Measurements from ENCODE around the gene LGALS3.
"Not testable (repeated sequence)": the region's sequence is repeated elsewhere in the genome, so short reads cannot be mapped to it uniquely, and the experiment has no call there.

Gene LGALS3

DNA sequence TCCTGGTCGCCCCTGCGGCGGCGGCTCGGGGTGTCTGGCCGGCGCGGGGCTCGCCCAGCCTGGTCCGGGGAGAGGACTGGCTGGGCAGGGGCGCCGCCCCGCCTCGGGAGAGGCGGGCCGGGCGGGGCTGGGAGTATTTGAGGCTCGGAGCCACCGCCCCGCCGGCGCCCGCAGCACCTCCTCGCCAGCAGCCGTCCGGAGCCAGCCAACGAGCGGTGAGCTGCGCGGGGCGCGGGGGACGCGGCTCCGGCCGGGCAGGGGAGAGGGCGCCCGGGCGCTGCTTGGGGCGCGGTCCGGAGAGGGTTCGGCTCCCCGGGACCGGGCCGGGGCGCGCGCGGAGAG, at the start of gene LGALS3:
Gene LGALS3, plus strand, starts transcription at position 167 of the 342 bp plus-strand sequence. CDS start 8,122 bp downstream, outside the sequence.
- DNase-seq = no peak

DNA sequence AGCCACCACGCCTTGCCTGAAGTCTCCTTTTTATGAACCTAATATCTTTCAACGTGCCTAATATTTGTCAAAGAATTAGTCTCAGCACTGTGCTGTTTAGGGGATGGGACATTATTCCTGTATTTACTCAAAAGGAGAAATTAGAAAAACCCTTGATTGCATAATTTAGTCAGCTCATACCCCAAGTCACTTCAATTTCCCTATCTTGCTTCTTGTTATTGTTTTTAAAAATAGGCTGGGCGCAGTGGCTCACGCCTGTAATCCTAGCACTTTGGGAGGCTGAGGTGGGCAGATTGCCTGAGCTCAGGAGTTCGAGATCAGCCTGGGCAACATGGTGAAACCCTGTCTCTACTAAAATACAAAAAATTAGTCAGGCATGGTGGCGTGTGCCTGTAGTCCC, 49.1 kb upstream of the LGALS3 start:
- not testable (repeated sequence) for DNase-seq

DNA sequence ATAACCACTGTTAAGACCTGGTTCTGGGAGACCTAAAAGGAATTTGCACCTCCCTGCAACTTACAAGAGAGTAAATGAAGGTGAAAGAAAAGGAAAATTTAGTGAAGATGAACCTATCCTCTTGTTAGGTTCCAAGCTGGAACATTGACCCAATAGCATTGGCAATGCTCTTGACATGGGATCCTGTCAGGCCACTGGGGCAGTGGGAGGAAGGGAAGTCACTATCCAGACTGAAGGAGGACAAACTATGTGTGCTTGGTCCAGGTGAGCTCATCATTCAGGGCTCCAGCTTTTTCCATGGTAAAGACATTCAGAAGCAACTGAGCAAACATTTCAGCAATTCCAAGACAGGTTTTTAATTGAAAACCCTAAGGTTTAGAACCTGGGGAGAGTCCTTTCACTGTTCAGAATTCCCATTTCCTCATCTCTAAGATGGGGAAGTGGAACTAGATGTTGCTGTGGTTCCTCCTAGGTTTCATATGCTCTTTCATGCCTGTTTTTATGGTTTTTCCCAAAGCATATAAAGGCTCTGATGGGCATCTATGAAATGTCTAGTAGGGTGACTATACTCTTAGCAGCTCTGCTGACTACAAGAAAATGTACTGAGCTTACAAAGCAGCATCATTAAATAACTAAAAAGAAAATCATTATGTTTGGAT, 44.5 kb upstream of the LGALS3 start:
- DNase-seq = no peak

DNA sequence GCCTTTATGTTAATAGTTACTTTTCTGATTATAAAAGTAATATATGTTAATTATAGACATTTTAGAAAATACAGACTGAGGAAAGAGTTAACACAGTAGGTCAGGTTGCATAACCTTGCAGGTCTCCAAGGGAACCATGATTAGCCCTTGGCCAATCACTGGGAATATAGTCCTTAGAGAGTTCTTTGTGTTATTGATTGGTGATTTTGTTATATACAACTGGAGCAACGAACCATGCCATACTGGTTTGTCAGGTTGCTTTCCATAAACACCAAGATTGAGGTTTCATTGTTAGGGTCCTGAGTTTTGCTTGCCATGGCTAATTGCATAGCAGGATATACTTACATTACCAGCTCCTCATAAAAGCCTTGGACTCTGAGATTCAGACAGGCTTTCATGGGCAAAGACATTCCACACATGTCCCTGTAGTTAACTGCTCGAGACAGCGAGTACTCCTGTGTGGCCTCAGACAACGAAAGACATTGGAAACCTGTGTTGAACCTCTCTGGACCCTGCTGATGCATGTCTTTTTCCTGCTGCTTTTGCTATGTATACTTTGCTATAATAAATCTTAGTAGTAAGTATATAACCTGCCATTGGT, 43.9 kb upstream of the LGALS3 start:
- DNase-seq = no peak

DNA sequence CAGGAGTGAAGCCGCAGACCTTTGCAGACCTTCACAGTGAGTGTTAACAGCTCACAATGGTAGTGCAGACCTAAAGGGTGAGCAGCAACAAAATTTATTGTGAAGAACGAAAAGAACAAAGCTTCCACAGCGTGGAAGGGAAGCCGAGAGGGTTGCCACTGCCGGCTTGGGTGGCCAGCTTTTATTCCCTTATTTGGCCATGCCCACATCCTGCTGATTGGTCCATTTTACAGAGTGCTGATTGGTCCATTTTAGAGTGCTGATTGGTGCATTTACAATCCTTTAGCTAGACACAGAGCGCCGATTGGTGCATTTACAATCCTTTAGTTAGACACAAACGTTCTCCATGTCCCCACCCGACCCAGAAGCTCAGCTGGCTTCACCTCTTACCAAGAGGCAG, 42.1 kb upstream of the LGALS3 start:
- no peak for DNase-seq

DNA sequence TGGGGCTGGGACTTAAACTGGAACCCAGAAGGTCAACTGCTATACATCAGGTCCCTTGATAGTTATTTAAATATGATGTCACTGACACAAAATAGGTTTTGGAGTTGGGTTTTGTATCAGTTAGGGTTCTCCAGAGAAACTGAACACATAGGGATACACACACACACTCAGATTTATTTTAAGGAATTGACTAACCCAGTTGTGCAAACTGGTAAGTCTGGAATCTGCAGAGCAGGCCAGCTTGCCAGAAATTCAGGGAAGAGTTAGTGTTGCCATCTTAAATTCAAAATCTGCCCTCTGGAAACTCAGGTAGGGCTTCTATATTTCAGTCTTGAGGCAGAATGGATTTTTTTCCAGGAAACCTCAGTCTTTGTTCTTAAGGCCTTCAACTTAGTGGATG, 40.7 kb upstream of the LGALS3 start:
- no peak for DNase-seq

DNA sequence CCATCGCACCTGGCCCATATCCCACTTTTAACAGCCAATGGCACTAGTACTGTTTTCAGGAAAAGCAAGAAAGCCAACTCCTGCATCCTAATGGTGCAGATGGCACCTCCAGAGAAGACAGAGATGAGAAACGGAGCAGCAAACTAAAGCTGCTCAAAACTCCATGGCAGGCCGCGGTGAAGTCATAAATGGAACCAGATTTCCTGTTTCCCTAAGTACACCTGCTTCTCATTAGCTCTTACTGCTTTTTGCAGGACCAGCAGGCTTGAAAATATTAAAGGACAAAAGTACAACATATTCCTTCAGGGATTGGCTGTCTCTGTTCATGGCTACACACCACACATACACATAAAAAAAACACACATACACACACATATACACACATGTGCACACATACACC, 36.7 kb upstream of the LGALS3 start:
- DNase-seq = no peak

DNA sequence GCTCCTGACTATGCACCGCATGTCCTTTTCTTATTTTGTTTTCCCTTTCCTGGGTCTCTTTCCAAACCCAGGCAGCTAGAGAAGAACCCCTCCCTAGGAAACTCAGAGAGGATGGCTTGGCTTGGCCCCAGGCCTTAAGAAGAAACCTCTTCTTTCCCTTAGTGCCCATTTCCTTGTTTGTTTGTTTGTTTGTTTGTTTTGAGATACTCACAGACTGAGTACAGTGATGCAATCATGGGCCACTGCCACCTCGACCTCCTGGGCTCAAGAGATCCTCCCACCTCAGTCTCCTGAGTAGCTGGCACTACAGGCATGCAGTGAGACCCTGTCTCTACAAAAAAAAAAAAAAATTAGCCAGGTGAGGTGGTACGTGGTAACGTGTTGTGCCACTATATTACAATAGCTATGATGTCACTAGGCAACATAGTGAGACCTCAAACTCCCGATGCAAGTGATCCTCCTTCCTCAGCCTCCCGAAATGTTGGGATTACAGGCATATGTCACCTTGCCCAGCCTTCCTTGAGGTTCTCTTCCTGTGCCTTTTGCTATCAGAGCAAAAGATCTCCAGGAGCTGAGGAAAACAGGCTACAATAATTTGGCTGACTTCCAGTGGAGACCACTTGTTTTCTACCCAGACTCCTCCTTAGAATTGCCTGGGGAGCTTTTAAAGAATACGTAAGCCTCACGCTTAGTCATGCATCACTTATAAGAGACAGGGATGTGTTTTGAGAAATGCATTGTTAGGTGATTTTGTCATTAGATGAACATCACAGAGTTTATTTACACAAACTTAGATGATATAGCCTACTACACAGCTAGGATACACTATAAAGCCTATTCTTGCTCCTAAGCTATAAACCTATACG, 34.5 kb upstream of the LGALS3 start:
- no peak for DNase-seq

DNA sequence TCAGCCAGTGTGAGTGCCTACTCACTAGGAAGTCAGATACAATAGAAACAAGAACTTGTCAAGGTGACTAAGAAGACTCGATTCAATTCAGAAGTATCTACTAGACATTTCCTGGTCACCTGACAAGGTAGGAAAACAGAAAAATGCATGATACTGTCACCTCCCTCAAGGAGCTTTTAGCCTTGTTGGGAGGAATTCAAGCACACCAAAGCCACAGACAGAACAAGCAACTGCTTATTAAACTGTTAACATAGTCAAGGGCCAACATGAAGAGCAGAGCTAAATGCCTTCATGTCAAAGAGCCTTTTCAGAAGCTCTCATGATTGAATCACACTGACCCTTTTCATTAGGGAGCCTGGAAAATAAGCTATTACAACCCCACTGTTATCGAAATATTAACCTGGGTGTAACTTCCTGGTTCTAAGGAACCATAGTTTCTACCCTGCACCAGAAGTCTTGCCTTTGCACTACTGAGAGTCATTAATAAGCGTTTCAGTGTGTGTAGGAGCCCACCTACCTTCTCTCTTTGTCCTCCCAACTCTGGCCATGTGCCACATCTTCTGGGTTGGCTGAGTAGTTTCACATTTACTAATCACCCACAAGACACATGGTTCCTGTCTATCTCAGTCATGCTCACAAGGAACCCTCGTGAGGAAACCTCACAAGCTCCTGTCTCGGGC, 31.0 kb upstream of the LGALS3 start:
- no peak for DNase-seq

DNA sequence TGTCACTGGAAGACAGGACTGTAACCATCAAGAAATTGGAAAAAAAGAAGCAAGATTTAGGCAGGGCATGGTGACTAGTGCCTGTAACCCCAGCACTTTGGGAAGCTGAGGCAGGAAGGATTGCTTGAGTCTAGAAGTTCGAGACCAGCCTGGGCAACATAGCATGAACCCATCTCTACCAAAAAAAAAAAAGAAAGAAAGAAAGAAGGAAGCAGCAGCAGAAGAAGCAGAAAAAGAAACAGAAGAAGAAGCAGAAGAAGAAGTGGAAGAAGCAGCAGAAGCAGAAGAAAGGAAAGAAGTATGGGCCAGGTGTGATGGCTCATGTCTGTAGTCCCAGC, 30.5 kb upstream of the LGALS3 start:
- no peak for DNase-seq

DNA sequence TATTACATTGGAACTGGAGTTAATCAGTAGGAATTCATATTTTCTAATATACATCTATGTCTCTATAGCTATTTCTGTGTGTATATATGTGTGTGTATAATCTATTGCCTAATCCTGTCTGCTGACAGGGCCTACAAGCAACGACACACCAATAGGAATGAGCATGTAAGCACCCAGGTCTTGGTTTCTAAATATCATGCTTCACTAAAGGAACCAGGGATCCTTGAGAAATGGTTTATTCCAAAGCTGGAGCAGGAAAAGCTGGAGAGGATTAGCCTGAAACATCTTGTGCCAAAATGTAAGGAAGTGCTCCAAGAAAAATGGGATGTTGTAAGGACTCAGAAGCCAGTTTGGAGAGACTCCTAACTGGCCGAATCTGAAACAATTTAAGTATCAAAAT, 29.3 kb upstream of the LGALS3 start:
- DNase-seq = no peak

DNA sequence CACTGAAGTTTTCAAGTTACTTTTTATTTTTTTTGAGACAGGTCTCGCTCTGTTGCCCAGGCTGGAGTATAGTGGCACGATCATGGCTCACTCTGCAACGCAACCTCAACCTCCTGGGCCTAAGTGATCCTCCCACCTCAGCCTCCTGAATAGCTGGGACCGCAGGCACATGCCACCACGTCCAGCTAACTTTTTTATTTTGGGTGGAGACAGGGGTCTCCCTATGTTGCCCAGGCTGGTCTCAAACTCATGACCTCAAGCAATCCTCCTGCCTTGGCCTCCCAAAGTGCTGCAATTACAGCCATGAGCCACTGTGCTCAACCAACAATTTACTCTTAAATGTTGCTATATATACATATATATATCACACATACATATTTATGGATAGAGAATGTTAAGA, 27.4 kb upstream of the LGALS3 start:
- DNase-seq = no peak

DNA sequence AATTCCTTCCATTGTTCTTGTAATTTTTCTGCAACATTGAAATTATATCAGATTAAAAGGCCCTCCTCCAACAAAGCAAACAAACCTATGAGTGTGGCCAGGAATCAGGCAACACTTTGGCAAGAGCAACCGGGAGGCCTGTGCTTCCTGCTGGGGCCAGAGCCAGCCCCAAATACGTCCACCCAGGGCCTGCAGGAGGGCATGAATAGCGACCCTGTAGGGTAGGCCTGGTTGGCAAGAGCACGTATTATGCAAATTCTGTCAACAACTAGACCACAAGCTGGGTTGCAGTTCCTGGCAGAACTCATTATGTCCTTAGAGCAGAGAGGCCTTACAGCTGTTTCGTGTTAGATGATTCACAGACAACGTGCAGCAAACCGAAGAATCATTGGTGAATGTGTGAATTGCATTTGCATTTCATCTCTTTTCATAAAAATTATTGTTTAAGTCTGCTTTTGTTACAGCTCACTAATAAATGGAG, 26.9 kb upstream of the LGALS3 start:
- DNase-seq = no peak

DNA sequence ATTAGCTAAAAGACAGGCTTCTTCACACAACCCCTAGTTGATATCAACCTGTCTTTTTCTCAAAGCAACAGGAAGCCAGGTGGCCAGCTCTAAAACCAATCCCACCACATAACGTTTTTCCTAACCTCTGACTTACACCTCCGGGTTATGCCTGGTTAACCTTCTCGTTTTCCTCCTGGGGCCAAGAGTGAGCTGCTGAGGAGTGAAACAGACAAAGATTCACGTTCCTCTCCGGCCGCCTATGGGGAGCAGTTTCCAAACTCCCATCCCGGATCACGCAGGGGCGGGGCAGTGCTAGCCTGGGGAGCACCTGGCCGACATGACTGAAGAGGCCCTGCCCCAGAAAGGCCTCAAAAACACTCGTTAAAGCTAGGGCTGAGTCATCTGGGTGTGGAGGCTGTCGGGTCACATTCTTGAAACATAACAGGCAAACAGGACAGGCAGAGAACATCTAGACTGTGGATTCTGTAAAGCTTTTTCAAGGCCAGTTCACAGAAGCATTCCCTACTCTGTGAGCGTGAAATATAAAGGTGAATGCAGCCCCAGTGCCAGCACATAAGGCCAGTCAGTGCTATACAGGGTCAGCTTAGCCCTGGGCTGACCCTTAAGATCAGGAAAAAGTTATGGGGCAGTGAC, 25.9 kb upstream of the LGALS3 start:
- DNase-seq = no peak

DNA sequence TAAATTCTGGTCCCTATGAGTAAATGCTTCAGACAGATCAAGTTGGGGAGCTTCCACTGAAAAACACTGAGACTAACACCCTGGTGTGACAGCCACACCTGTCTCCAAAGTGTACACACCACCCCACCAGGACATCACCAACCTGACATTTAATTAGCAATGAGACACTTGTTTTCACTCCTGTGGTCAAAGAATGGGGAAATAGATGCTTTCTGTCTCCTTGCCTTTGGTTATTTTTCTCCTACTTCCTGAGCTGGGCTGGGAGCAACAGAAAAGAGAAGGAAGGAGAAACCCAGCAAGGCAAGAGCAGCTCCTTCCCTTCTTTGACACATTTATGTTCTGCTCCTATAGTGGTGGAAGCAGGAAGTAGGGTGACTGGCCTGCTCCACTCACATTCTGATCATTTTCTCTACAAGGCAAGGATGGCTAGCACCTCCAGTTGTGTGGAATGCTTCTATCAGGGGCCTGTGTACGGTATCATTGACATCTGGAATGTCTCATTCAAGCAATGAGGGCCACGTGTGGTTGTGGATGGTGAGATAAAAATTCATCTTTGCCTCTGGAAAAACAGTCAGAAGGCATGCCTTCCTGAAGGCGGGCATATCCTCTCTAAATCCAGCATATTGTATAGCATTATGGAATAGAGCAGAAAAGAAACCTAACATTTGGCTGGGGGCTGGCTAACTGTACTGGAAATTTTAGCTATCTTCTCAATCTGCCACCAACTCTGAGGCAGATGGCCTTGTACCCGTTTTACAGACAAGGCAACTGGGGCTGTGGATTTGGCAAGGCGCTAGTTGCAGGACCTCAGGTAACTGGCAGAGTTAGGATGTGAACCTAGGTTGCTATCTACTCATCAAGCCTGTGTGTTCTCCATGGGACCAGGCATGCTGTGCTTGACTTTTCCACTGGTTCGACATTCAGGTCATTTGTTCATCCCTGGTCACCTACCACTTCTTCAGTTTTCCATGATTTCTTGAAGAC, 24.8 kb upstream of the LGALS3 start:
- DNase-seq = no peak

DNA sequence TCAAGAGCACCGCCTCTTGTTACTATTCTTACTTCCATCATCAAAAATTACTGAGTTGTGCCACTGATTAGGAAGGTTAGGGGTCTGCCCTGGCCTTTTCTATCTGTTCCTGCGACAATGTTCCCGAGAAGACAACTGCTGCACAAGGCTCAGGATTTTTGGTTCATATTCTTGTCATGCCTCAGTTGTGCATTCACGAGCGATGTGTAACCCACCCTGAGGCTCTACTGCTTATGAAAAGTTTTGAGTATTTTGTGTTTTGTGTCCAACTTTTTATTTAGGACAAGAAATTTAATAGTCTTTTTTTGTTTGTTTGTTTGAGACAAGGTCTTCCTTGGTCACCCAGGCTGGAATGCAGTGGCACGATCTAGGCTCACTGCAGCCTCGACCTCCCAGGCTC, 23.1 kb upstream of the LGALS3 start:
- DNase-seq = no peak

DNA sequence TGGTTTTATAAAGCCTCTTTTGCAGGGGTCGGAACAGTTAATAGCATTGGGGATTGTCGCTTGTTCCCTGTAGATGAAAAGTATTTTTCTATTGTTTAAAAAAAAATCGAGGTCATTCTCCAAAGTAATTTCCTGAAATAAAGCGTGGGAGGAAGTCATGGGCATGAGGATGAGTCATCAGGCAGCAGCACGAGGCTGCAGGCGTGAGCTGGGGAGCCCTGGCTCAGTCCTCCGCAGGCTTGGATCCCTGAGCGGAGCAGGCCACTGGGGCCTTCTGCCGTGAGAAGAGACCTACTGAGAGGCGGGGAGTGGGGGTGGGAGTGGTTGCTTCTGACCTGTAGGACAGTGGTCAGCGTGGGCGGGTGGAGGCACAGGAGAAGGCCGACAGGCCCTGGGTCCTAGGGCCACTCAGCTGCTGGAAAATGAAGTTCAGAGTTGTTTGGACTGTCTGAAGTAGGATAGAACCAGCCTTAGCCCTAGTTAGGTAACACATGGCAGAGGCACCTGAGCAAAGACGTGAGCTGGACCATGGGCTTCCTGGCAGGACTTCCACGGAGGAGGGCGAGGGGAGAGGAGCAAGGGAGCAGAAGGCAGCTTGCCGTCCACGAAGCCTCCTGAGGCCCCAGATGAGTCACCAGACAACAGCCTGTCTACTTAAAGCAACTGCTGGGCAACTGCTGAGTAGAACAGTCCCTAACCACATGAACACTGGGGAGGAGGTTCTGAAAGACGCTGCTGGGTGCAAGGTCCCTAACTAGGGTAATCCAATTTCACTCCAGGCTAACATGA, 21.1 kb upstream of the LGALS3 start:
- no peak for DNase-seq

DNA sequence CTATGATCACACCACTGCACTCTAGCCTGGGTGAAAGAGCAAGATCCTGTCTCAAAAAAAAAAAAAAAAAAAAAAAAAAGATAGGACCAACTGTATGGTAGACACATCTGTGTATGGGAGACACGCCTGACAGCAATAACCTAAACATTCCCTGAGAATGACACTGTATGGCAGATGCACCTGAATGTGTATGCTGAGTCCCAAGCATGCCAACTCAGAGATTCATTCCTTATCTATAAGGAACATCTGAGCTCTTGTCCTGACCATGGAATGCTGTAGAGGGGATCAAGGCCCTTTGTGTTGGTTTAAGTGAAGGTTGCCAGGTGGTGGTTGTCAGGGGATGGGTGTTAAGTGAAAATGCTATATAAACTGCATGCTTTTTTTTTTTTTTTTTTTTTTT, 19.2 kb upstream of the LGALS3 start:
- DNase-seq = no peak

DNA sequence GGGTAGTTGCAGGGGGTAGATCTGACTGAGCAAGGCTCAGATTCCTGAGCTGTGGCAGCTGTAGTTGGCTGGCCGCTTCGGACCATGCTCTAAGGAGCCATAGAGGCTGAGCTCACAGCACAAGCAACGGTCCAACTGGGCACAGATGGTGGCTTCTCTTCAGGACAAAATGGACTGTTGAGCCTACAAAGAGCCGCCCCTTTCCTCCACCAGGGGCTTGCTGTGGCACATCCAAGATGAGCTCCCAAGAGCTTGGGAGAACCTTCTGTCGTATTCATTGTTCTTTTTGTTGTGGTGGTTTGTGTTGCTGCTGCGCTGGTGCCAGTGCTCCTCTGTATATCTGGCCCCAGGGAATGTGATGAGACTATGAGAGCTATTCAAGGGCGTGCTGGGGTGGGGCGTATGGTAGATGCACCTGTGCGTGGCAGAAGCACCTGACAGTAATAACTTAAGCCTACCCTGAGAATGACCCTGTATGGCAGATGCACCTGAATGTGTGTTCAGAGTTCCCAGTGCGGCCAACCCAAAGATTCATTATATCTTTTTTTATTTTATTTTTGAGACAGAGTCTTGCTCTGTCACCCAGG, 17.8 kb upstream of the LGALS3 start:
- no peak for DNase-seq

DNA sequence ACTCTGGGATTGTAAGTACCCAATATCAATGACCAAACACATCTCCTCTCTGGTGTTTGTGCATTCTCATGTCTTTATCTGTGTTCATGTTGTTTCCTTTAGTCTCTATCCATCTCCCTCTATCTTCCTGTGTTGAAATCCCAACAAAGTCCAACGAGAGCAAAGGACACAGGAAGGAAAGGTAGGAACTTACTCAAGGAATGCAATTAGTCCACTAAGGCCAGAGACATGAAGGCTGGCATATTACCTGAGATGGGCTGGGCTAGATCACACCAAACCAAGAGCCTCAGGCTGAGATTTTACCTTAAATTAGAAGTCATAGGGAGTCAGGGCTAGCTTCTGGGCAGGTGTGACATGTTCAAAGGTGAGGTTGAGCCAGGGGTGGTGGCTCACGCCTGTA, 14.3 kb upstream of the LGALS3 start:
- DNase-seq = no peak

DNA sequence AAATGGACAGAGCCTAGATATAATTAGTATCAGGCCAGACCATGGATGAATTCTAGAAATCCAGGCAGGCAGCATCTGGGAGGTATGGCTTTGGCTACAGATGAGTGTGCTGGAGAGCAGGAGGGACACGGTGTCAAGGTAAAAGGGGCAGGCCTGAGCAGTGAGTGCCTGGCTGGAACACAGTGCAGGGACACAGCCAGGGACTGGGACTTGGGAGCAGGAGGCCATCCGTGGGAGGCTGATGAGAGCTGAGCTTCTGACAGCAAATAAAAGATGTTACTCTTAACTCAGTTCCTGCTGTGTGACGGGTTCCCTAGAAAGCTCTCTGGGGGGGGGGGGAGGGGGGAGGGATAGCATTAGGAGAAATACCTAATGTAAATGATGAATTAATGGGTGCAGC, 13.6 kb upstream of the LGALS3 start:
- DNase-seq = no peak

Data from NCI-H524 treated with DMSO at 0.1 percent for 48 hours (cell line).